ENCODE measurements around the gene CIB2.

CIB2 gene

DNA sequence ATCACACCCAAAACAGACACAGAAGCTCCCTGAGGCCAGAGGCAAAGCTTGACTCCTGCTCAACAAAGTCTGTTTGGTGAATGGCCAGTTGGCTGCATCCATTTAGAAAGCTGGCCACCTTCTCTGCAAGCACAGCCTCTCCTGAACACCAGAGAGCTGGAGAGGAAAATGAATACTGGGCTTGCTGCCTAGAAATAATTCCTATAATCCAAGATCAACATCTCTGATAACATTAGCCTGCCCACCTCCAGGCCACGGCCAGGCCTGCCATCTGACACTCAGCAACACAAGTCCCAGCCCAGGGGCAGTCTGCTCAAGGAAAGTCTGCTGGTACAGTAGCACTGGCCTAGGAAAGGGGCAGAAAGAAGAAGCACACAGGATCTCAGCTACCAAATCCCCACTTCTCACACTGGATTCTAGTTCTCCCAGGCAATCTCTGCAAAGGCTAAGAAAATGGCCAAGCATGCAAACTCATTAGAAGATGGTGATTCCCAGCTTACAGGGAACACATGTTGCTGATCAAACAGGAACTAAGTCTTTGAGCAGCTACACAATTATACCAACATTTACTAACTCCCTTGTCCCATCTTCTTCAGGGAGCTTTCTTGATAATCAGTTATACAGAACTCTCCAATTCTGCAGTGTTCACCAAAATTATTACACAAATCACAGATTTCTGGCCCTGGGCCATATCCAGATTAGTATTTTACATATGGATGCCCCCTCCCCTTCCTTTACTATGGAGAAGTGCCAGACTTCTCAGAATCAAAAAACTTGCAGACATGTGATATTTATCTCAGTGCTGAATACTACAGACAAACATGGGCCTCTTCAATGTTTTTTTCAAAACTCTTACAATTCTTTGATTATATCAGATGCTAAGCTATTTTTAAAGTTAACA lies 63.7 kb downstream of the CIB2 start:
- FAIRE-seq (no peak), DNase-seq (ENCODE audit: insufficient read length, low spot score) (no peak)
- no peak for TF ChIP-seq POLR2A (IDR thresholded peaks at IDR 0.05; ENCODE audit: low read depth, low read length)

DNA sequence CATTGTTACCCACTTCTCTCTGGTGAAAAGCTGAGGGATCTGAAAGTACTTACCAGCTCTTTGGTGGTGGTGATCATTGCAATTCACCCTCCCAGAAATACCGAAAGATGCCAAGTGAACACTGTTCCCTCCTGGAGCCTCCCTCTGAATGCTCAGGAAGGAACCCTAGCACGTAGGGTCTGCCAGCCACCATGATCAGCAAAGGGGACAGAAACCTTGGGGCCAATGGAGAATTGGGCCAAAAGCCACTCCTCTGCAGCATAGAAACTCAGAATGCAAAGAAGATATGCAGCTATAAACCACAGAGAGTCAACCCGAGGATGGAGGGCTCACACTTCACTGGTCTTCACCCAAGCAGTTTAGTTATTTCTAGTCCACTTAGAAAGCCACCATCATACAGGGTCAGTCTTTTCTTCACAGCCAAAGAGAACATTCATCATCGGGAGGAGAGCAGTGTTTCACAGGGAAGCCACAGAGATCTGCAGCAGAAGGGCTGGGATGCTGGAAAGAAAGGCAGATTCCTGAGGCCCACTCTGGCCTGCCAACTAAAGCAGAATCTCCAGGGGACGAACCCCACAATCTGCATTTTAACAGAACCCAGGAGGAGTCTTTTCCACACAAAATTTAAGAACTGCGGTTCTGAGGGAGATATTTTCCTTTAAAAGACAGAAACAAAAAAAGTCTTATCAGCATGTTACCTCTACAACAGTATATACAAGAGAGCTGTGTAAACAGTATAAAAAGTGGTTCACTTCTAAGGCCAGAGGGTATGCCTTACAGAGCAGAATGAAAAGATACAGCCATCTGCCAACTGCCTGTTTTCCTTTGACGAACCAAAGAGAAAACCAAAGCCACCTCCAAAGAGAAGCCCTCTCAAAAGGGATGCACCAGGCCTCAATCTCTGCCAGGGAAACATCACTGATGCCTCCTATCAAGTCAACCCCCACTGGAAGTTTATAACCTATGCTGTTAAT lies 65.0 kb downstream of the CIB2 start:
- DNase-seq (ENCODE audit: insufficient read length, low spot score) (no peak), FAIRE-seq (no peak)
- no peak for TF ChIP-seq POLR2A (IDR thresholded peaks at IDR 0.05; ENCODE audit: low read depth, low read length)

DNA sequence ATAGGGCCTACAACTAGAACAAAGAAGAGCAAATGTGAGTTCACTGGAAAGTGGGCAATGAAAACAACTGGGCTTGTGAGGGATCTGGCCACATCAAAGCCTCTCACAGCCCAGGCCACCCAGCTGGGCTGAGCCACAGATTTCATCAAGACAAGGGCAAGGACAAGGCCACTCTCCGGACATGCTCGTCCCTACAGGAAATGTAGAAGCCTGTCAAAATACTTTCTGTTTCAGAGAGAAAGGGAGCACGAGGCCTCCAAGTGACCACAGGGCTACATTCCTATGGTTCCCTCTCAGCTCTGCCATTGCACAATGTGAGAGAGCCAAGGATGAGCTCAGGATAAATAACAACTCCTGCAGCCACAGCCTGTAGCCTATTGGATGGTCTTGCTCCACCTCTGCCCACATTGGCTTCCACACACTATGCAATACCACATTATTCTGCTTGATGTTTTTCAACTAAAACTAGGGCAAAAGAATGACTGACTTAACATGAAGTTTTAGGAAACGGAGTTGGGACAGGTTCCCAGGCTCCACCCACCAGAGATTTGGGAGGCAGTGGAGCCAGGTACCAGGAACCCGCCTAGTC lies 65.9 kb downstream of the CIB2 start:
- DNase-seq (ENCODE audit: insufficient read length, low spot score) (peak; percentile 52), FAIRE-seq (peak; percentile 20)

DNA sequence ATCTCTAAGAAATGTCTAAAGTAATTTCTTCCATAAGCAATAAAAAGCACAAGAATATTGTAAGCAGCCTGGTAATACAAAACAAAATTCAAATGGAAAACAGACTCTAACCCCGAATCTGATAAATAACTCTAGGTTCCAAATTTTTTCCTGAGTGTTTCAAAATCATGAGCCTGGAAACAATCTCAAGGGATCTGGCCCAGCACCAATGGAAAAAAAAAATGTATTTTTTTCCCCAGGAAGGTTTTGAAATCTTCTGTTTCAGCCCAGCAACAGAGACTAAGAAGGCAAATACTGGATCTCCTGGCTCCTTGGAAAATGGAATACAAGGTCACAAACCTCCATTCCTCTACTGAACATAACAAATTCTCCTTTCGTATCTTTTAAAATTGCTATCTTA lies 66.7 kb downstream of the CIB2 start:
- no peak for DNase-seq (ENCODE audit: insufficient read length, low spot score)
- no peak for FAIRE-seq
- no peak for TF ChIP-seq POLR2A (IDR thresholded peaks at IDR 0.05; ENCODE audit: low read depth, low read length)

More for the DNA sequence above, 65.9 kb downstream of the CIB2 start:
- no peak for TF ChIP-seq POLR2A (IDR thresholded peaks at IDR 0.05; ENCODE audit: low read depth, low read length)

DNA sequence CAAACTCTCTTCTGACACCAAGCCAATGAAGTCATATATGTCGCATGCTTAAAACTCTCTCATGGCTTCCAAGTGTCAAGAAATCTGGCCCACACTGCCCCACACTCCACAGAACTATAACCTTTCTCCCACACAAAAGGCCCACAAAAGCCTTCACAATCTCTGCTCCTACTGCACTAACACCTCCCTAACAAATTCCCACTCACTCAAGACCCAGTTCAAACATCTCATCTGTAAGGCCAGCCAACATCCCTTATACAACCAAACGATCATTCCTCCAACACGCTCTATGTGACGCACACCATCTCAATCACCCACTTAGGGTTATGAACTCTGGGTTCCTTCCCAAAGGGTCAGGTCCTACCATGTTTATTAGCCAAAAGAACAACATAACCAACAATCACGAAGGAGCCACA lies 67.3 kb downstream of the CIB2 start:
- DNase-seq (ENCODE audit: insufficient read length, low spot score) (no peak), FAIRE-seq (no peak)
- TF ChIP-seq POLR2A (IDR thresholded peaks at IDR 0.05; ENCODE audit: low read depth, low read length), result no peak

DNA sequence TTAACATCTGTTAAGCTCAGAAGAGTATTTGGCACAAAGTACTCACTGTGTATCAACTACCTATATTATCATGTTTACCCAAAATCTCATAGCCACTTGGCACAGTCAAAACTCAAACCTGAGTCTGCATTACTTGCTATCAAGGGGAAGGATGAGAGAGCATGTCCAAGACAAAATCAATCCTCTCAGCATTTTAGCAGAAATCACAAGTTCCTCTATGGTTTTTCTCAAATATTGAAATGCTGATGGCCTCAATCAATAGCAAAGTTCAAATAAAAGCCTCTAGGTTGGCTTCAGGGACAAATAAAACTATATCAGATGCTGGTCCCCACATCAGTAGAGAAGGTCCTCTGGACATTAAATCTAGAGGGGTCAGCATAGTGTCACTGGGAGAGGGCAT lies 68.0 kb downstream of the CIB2 start:
- FAIRE-seq (no peak), DNase-seq (ENCODE audit: insufficient read length, low spot score) (no peak)
- no peak for TF ChIP-seq POLR2A (IDR thresholded peaks at IDR 0.05; ENCODE audit: low read depth, low read length)

DNA sequence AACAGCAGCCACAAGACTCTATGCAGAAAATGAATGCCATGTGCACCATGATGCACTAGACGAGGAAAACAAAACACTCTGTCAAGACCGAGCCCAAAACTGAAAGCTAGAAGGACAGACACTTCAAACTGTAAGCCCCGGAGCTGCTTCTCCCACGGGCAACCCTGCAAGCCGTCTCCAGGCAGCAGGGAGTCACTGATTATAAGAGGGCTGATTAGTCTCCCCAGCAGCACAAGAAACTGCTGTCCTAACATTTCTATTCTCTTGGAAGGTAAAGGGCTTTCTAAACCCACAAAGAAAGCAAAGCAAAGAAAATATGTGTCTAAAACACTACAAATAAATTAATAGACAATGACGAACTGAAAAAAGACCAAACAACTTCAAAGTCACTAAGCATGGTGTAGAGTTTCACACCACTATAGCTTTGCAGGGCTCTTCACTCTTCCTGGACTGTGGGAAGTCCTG lies 69.2 kb downstream of the CIB2 start:
- DNase-seq (ENCODE audit: insufficient read length, low spot score), result no peak
- FAIRE-seq, result no peak
- no peak for TF ChIP-seq POLR2A (IDR thresholded peaks at IDR 0.05; ENCODE audit: low read depth, low read length)

DNA sequence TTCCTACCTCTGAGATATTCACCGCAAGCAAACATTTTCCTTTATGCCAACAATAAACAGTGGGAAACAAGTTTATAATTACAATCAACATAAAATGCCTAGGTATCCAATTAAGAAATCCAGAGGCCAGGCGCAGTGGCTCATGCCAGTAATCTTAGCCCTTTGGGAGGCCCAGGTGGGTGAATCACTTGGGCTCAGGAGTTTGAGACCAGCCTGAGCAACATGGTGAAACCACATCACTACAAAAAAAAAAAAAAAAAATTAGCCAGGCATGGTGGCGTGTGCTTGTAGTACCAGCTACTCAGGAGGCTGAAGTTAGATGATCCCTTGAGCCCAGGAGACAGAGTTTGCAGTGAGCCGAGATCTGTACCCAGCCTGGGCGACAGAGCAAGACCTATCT lies 71.0 kb downstream of the CIB2 start:
- FAIRE-seq (no peak), DNase-seq (ENCODE audit: insufficient read length, low spot score) (no peak)
- TF ChIP-seq POLR2A (IDR thresholded peaks at IDR 0.05; ENCODE audit: low read depth, low read length), result no peak

DNA sequence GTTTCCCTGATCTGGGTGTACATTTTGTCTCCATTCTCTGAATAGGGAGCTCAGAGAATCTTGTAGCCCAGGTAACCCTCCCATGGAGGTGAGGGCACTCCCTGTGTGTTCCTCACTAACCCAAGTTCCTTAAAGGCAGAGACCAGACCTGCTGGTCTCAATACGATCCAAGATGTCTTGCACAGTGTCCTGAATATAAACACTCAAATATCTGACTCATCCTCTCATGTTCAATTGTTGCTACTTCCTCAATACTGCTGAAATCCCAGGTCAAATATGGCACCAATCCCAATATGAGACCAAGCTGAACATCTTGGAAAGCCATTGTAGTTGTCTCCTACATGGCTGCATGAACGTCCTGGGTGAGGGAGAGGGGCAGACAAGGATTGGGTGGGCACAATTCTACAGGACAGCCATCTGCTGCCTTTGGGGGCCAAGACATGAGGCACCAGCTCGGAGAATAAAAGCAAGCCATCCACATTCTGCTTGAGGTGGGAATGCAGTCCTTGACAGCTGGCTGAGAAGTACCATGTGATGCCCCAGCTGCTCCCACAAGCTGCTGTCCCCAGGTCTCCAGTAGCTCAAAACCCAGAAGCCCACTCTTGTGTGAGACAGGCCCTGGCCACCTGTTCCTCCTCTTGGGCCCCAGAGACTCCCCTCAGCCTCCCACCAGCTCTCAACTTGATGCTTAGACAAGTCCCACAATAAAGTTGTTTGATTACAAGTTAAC lies 72.0 kb downstream of the CIB2 start:
- FAIRE-seq (no peak), DNase-seq (ENCODE audit: insufficient read length, low spot score) (no peak)
- TF ChIP-seq POLR2A (IDR thresholded peaks at IDR 0.05; ENCODE audit: low read depth, low read length), result no peak

- DNase-seq (ENCODE audit: insufficient read length, low spot score) (no peak), FAIRE-seq (no peak)
- TF ChIP-seq POLR2A (IDR thresholded peaks at IDR 0.05; ENCODE audit: low read depth, low read length), result no peak
Observed at GRCh38 chr15:78058401-78058935, 72.8 kb downstream of the CIB2 start.

GRCh38 chr15:78057803-78058202 lies 73.4 kb downstream of the CIB2 start:
- FAIRE-seq (no peak), DNase-seq (ENCODE audit: insufficient read length, low spot score) (no peak)
- no peak for TF ChIP-seq POLR2A (IDR thresholded peaks at IDR 0.05; ENCODE audit: low read depth, low read length)

- no peak for TF ChIP-seq POLR2A (IDR thresholded peaks at IDR 0.05; ENCODE audit: low read depth, low read length)
- DNase-seq (ENCODE audit: insufficient read length, low spot score) (no peak), FAIRE-seq (no peak)
Observed at GRCh38 chr15:78056714-78057269, 74.5 kb downstream of the CIB2 start.
